PFSK-1 (cell line): ENCODE data around the gene HOXB6.

Source experiments
- FOXP2 ChIP-seq: optimal IDR thresholded peaks from 2 replicates; pipeline ENCODE3; 2011; ENCODE audit warnings: borderline replicate concordance, control low read depth, inconsistent platforms; ENCODE audit not compliant: insufficient read depth; ENCODE audit errors: extremely low read length, extremely low read depth
- POLR2AphosphoS5 ChIP-seq: IDR thresholded peaks from 2 replicates; pipeline ENCODE4 v1.6.1; 2012; ENCODE audit warnings: low read depth, mild to moderate bottlenecking, control low read depth, low read length, moderate library complexity
- REST ChIP-seq, 2 experiments: IDR thresholded peaks; 2 replicates each; pipeline versions ENCODE4 v1.6.1 to v1.8.0; 2011 to 2012; ENCODE audit warnings: low read depth in 2 of 2, low read length in 2 of 2, control low read depth in 1 of 2, inconsistent platforms in 1 of 2, mild to moderate bottlenecking in 1 of 2, moderate library complexity in 1 of 2; ENCODE audit not compliant: insufficient read depth in 1 of 2
- SIN3A ChIP-seq: IDR thresholded peaks from 2 replicates; pipeline ENCODE4 v1.6.1; 2012; ENCODE audit warnings: mild to moderate bottlenecking, low read length, moderate library complexity, borderline replicate concordance; ENCODE audit not compliant: insufficient read depth
- TAF1 ChIP-seq: IDR thresholded peaks from 2 replicates; pipeline ENCODE4 v1.6.1; 2012; ENCODE audit warnings: low read length, control low read depth, borderline replicate concordance; ENCODE audit not compliant: insufficient read depth

Gene HOXB6

GRCh38 chr17:48646183-48647102 is 41.7 kb upstream of the HOXB6 start:
- no peak for TF ChIP-seq POLR2AphosphoS5
- TF ChIP-seq TAF1: no peak
- TF ChIP-seq SIN3A: no peak
- no peak for TF ChIP-seq REST (IDR thresholded peaks at IDR 0.05; ENCODE audit: insufficient read depth in 1 of 2, low read depth in 2 of 2, low read length in 2 of 2)
- no peak for TF ChIP-seq FOXP2

- TF ChIP-seq REST (IDR thresholded peaks at IDR 0.05; ENCODE audit: insufficient read depth in 1 of 2, low read depth in 2 of 2, low read length in 2 of 2) (no peak), FOXP2 (no peak), SIN3A (no peak), POLR2AphosphoS5 (no peak), TAF1 (no peak)
Observed at GRCh38 chr17:48645639-48646182, 40.9 kb upstream of the HOXB6 start.

- no peak for TF ChIP-seq TAF1
- TF ChIP-seq FOXP2: no peak
- TF ChIP-seq REST (IDR thresholded peaks at IDR 0.05; ENCODE audit: insufficient read depth in 1 of 2, low read depth in 2 of 2, low read length in 2 of 2): no peak
- no peak for TF ChIP-seq POLR2AphosphoS5
- no peak for TF ChIP-seq SIN3A
Observed at GRCh38 chr17:48644910-48645557, 40.2 kb upstream of the HOXB6 start.

- TF ChIP-seq REST (IDR thresholded peaks at IDR 0.05; ENCODE audit: insufficient read depth in 1 of 2, low read depth in 2 of 2, low read length in 2 of 2): no peak
- no peak for TF ChIP-seq POLR2AphosphoS5
- TF ChIP-seq SIN3A: no peak
- TF ChIP-seq FOXP2: no peak
- TF ChIP-seq TAF1: no peak
Observed at GRCh38 chr17:48644159-48644558, 39.4 kb upstream of the HOXB6 start.

- TF ChIP-seq POLR2AphosphoS5: no peak
- TF ChIP-seq TAF1: no peak
- TF ChIP-seq FOXP2: no peak
- no peak for TF ChIP-seq SIN3A
- no peak for TF ChIP-seq REST (IDR thresholded peaks at IDR 0.05; ENCODE audit: insufficient read depth in 1 of 2, low read depth in 2 of 2, low read length in 2 of 2)
Observed at GRCh38 chr17:48643697-48644012, 38.9 kb upstream of the HOXB6 start.
